Measurements from ENCODE around the gene WFDC8.
"Not testable (repeated sequence)": the region's sequence is repeated elsewhere in the genome, so short reads cannot be mapped to it uniquely, and the experiment has no call there.

WFDC8 gene

DNA sequence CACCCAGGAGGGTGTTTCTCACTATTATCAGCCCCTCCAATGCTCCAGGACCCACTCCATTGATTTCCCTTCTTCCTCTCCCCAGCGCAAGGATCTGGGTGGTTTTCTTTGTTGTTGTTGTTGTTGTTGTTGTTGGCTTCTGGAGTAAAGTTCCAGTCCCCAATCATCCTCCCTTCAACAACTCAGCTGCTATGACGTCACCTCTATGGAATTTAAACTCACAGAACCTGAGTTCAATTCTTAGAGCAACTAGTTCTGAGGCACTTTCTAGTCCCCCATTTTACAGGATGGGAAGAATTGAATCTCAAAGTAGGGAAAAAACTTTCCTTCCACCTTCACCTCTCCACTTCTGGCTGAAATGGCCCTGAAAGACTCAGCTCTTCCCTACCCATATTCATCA is 9.7 kb upstream of the WFDC8 start:
- Histone ChIP-seq H3K27ac (ENCODE audit: insufficient read depth, low read depth, low read length, poor library complexity, severe bottlenecking) (no peak overlapping the region), H3K4me3 (ENCODE audit: insufficient read depth, low read depth, low read length) (no peak overlapping the region), H3K36me3 (ENCODE audit: control insufficient read depth, insufficient read depth, low read length) (no peaks in the 10 kb centered on the region), H3K27me3 (ENCODE audit: control insufficient read depth, insufficient read depth, low read length, poor library complexity, severe bottlenecking) (no peaks in the 10 kb centered on the region), H3K4me1 (ENCODE audit: control insufficient read depth, insufficient read depth, low read length) (no peaks in the 10 kb centered on the region), H3K9me3 (ENCODE audit: control insufficient read depth, low read length) (no peaks in the 10 kb centered on the region)
- WGBS, 2 experiments: 44 to 70% methylated on average over 1 of the region's 2 CpGs

DNA sequence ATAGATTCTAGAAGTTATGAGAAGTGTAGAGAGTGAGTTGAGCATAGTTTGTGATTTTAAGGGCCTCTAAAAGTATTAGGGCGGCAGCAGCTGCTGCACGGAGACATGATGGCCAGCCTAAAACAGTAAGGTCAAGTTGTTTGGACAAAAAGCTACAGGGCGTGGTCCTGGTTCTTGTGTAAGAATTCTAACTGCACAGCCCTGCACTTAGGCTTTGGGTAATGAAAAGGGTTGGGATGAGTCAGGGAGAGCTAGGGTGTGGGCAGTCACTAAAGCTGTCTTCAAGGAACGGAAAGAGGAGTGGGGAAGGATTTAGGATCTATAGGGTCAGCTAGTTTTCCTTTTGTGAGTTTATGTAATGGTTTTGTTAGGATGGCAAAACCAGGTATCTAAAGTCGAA is 6.9 kb upstream of the WFDC8 start:
- not testable (repeated sequence) for H3K36me3 ChIP-seq (ENCODE audit: control insufficient read depth, insufficient read depth, low read length); H3K4me1 ChIP-seq (ENCODE audit: control insufficient read depth, insufficient read depth, low read length); H3K27ac ChIP-seq (ENCODE audit: insufficient read depth, low read depth, low read length, poor library complexity, severe bottlenecking); H3K27me3 ChIP-seq (ENCODE audit: control insufficient read depth, insufficient read depth, low read length, poor library complexity, severe bottlenecking); H3K9me3 ChIP-seq (ENCODE audit: control insufficient read depth, low read length); H3K4me3 ChIP-seq (ENCODE audit: insufficient read depth, low read depth, low read length)
- 93 to 95% methylated on average over 5 of the region's 5 CpGs for WGBS, 2 experiments

DNA sequence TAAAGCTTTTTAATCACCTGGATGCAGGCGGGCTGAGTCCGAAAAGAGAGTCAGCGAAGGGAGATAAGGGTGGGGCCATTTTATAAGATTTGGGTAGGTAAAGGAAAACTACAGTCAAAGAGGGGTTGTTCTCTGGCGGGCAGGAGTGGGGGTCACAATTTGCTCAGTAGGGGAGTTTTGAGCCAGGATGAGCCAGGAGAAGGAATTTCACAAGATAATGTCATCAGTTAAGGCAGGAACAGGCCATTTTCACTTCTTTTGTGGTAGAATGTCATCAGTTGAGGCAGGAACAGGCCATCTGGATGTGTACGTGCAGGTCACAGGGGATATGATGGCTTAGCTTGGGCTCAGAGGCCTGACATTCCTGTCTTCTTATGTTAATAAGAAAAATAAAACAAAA is 5.2 kb upstream of the WFDC8 start:
- H3K27ac ChIP-seq (ENCODE audit: insufficient read depth, low read depth, low read length, poor library complexity, severe bottlenecking); H3K9me3 ChIP-seq (ENCODE audit: control insufficient read depth, low read length); H3K4me3 ChIP-seq (ENCODE audit: insufficient read depth, low read depth, low read length); H3K27me3 ChIP-seq (ENCODE audit: control insufficient read depth, insufficient read depth, low read length, poor library complexity, severe bottlenecking); H3K4me1 ChIP-seq (ENCODE audit: control insufficient read depth, insufficient read depth, low read length); H3K36me3 ChIP-seq (ENCODE audit: control insufficient read depth, insufficient read depth, low read length): not testable (repeated sequence)
- 89 to 91% methylated on average over 5 of the region's 5 CpGs for WGBS, 2 experiments

DNA sequence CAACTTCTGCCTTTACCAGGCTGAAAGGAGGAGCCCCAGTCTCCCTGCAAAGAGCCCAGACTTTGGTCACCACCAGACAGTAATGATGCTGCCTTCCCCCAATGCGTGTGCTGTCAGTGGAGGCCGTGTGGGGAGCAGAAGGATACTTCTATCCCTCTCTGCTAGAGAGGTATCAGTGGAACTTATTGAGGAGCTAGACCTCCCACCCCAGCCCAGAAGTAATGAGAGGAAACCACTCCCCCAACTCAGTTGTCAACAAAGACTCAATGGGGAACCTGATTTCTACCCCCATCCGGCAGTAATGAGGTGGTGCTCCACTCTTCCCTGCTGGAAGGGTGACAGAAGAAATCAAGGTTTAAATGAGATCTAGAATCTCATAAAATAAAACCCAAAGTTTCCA is 4.4 kb upstream of the WFDC8 start:
- WGBS, 2 experiments: 47 to 51% methylated on average over 3 of the region's 3 CpGs
- H3K27ac ChIP-seq (ENCODE audit: insufficient read depth, low read depth, low read length, poor library complexity, severe bottlenecking): no peak overlapping the region
- no peak overlapping the region for H3K4me3 ChIP-seq (ENCODE audit: insufficient read depth, low read depth, low read length)
- H3K4me1 ChIP-seq (ENCODE audit: control insufficient read depth, insufficient read depth, low read length): no peaks in the 10 kb centered on the region
- no peaks in the 10 kb centered on the region for H3K36me3 ChIP-seq (ENCODE audit: control insufficient read depth, insufficient read depth, low read length)
- H3K9me3 ChIP-seq (ENCODE audit: control insufficient read depth, low read length): no peaks in the 10 kb centered on the region
- no peaks in the 10 kb centered on the region for H3K27me3 ChIP-seq (ENCODE audit: control insufficient read depth, insufficient read depth, low read length, poor library complexity, severe bottlenecking)

DNA sequence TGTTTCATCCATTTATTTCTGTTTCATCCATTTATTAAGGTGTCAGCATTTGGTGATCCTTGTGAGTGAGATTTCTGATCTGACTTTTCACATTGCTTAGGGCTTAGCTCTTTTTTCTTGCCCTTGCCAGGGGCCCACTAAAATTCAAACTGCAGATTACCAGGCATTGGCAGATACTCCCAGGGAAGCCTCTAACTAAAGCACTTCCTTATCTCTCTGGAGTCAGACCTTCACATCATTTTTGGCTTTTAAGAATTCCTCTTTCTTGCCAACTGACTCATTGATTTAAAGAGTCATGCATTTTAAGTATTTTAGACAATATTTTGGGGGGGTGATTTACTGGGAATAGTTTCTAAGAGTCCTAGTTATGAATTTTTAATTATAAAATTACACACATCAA is 2.6 kb upstream of the WFDC8 start:
- Histone ChIP-seq H3K4me3 (ENCODE audit: insufficient read depth, low read depth, low read length) (no peak overlapping the region), H3K4me1 (ENCODE audit: control insufficient read depth, insufficient read depth, low read length) (no peaks in the 10 kb centered on the region), H3K36me3 (ENCODE audit: control insufficient read depth, insufficient read depth, low read length) (no peaks in the 10 kb centered on the region)

GRCh38 chr20:45578231-45578630 is 853 bp downstream of the WFDC8 start:
- Histone ChIP-seq H3K27ac (ENCODE audit: insufficient read depth, low read depth, low read length, poor library complexity, severe bottlenecking) (no peak overlapping the region), H3K4me3 (ENCODE audit: insufficient read depth, low read depth, low read length) (no peak overlapping the region), H3K4me1 (ENCODE audit: control insufficient read depth, insufficient read depth, low read length) (no peaks in the 10 kb centered on the region), H3K9me3 (ENCODE audit: control insufficient read depth, low read length) (no peaks in the 10 kb centered on the region), H3K27me3 (ENCODE audit: control insufficient read depth, insufficient read depth, low read length, poor library complexity, severe bottlenecking) (no peaks in the 10 kb centered on the region), H3K36me3 (ENCODE audit: control insufficient read depth, insufficient read depth, low read length) (no peaks in the 10 kb centered on the region)
- WGBS, 2 experiments: 57% methylated on average over 1 of the region's 1 CpG; no CpG with 5 or more reads in 1 of the 2 experiments

More for the DNA sequence above, 2.6 kb upstream of the WFDC8 start:
- H3K27me3 ChIP-seq (ENCODE audit: control insufficient read depth, insufficient read depth, low read length, poor library complexity, severe bottlenecking): no peaks in the 10 kb centered on the region
- H3K27ac ChIP-seq (ENCODE audit: insufficient read depth, low read depth, low read length, poor library complexity, severe bottlenecking): no peak overlapping the region
- H3K9me3 ChIP-seq (ENCODE audit: control insufficient read depth, low read length): no peaks in the 10 kb centered on the region

DNA sequence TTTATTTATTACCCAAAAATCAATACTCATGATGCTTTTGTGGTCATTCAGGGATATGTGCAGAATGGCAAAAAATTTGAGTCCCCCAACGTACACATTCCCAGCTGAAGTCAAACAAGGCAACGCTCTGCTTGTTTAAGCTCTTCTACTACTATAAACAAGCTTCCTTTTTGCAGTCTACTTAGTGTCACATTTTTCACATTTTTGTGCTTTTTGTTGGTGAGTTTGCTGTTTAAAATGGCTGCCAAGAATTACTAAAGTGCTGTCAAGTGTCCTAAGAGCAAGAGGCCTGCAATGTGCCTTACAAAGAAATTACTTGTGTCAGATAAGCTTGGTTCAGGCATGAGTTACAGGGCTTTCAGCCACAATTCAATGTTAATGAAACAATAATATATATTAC is 2.1 kb downstream of the WFDC8 start:
- Histone ChIP-seq H3K4me1 (ENCODE audit: control insufficient read depth, insufficient read depth, low read length) (no peaks in the 10 kb centered on the region), H3K27me3 (ENCODE audit: control insufficient read depth, insufficient read depth, low read length, poor library complexity, severe bottlenecking) (no peaks in the 10 kb centered on the region), H3K4me3 (ENCODE audit: insufficient read depth, low read depth, low read length) (no peak overlapping the region), H3K9me3 (ENCODE audit: control insufficient read depth, low read length) (no peaks in the 10 kb centered on the region), H3K36me3 (ENCODE audit: control insufficient read depth, insufficient read depth, low read length) (no peaks in the 10 kb centered on the region), H3K27ac (ENCODE audit: insufficient read depth, low read depth, low read length, poor library complexity, severe bottlenecking) (no peak overlapping the region)
- WGBS, 2 experiments: 75 to 100% methylated on average over 1 to 2 of the region's 2 CpGs

- no peak overlapping the region for H3K27ac ChIP-seq (ENCODE audit: insufficient read depth, low read depth, low read length, poor library complexity, severe bottlenecking)
- H3K27me3 ChIP-seq (ENCODE audit: control insufficient read depth, insufficient read depth, low read length, poor library complexity, severe bottlenecking): no peaks in the 10 kb centered on the region
- no peak overlapping the region for H3K4me3 ChIP-seq (ENCODE audit: insufficient read depth, low read depth, low read length)
- H3K4me1 ChIP-seq (ENCODE audit: control insufficient read depth, insufficient read depth, low read length): no peaks in the 10 kb centered on the region
- 95% methylated on average over 3 of the region's 3 CpGs; no CpG with 5 or more reads in 1 of the 2 experiments for WGBS, 2 experiments
- no peaks in the 10 kb centered on the region for H3K36me3 ChIP-seq (ENCODE audit: control insufficient read depth, insufficient read depth, low read length)
- no peaks in the 10 kb centered on the region for H3K9me3 ChIP-seq (ENCODE audit: control insufficient read depth, low read length)
Observed at GRCh38 chr20:45575931-45576330, 3.2 kb downstream of the WFDC8 start.

- not testable (repeated sequence) for H3K36me3 ChIP-seq (ENCODE audit: control insufficient read depth, insufficient read depth, low read length); H3K4me1 ChIP-seq (ENCODE audit: control insufficient read depth, insufficient read depth, low read length); H3K27me3 ChIP-seq (ENCODE audit: control insufficient read depth, insufficient read depth, low read length, poor library complexity, severe bottlenecking); H3K4me3 ChIP-seq (ENCODE audit: insufficient read depth, low read depth, low read length); H3K9me3 ChIP-seq (ENCODE audit: control insufficient read depth, low read length); H3K27ac ChIP-seq (ENCODE audit: insufficient read depth, low read depth, low read length, poor library complexity, severe bottlenecking)
- WGBS, 2 experiments: 88 to 93% methylated on average over 1 of the region's 1 CpG
Observed at GRCh38 chr20:45569650-45570049, 9.4 kb downstream of the WFDC8 start.

- Histone ChIP-seq H3K9me3 (ENCODE audit: control insufficient read depth, low read length) (no peaks in the 10 kb centered on the region), H3K4me3 (ENCODE audit: insufficient read depth, low read depth, low read length) (no peak overlapping the region), H3K4me1 (ENCODE audit: control insufficient read depth, insufficient read depth, low read length) (no peaks in the 10 kb centered on the region), H3K27me3 (ENCODE audit: control insufficient read depth, insufficient read depth, low read length, poor library complexity, severe bottlenecking) (no peaks in the 10 kb centered on the region), H3K36me3 (ENCODE audit: control insufficient read depth, insufficient read depth, low read length) (no peaks in the 10 kb centered on the region), H3K27ac (ENCODE audit: insufficient read depth, low read depth, low read length, poor library complexity, severe bottlenecking) (no peak overlapping the region)
- WGBS, 2 experiments: 93 to 97% methylated on average over 2 of the region's 2 CpGs
Observed at GRCh38 chr20:45564760-45565276, 14.3 kb downstream of the WFDC8 start.

GRCh38 chr20:45555198-45555597 is 23.9 kb downstream of the WFDC8 start:
- H3K27ac ChIP-seq (ENCODE audit: insufficient read depth, low read depth, low read length, poor library complexity, severe bottlenecking): no peak overlapping the region
- no peaks in the 10 kb centered on the region for H3K4me1 ChIP-seq (ENCODE audit: control insufficient read depth, insufficient read depth, low read length)
- H3K9me3 ChIP-seq (ENCODE audit: control insufficient read depth, low read length): no peaks in the 10 kb centered on the region
- H3K36me3 ChIP-seq (ENCODE audit: control insufficient read depth, insufficient read depth, low read length): no peaks in the 10 kb centered on the region
- H3K27me3 ChIP-seq (ENCODE audit: control insufficient read depth, insufficient read depth, low read length, poor library complexity, severe bottlenecking): no peaks in the 10 kb centered on the region
- no peak overlapping the region for H3K4me3 ChIP-seq (ENCODE audit: insufficient read depth, low read depth, low read length)
- 78 to 100% methylated on average over 1 of the region's 1 CpG for WGBS, 2 experiments

Measured in ectodermal cell (in vitro differentiated cells).